ENCODE data around the gene UQCR10.

The UQCR10 gene

GRCh38 chr22:29798801-29799200 lies 31.6 kb downstream of the UQCR10 start:
- DNase-seq (ENCODE audit: low spot score): no peak

DNA sequence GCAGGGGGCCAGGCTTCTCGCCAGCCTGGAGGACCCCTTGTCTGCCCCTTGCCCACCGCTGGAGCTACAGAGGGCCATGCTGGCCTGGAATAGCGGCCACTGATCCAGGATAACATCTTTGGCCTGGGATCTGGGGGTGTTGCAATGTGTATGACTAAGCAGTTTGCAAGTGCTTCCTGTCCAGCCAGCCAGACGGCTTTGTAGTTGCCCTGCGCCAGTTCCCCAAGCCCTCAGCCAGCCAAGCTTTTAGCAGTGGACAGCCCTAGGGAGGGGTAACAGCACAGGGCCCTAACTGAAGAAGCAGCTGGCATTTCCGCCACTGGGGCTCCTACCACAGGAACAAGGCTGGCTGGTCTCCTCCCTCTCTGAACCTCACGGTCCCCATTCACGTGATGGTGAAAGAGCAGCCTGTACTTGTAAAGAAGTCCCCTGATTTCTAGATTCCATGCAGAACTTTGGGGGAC lies 32.1 kb downstream of the UQCR10 start:
- DNase-seq (ENCODE audit: low spot score): no peak

DNA sequence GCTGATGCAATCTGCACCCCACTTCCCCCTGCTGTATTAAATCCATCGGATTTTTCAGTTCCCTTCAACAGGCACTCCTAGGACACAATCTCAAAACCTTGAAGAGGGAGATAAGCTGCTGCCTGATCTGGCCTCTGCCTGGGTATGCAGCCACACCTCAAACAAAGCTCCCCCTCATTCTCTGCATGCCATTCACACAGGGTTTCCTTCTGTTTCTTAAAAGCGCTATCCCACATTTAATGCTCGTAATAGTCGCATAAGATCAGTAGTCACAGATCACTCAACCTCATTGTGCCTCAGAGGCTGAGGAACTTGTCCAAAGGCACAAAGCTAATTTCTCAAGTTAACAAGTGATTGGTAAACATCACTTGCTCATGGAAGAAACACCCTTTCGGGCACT lies 34.0 kb downstream of the UQCR10 start:
- DNase-seq (ENCODE audit: low spot score): no peak

DNA sequence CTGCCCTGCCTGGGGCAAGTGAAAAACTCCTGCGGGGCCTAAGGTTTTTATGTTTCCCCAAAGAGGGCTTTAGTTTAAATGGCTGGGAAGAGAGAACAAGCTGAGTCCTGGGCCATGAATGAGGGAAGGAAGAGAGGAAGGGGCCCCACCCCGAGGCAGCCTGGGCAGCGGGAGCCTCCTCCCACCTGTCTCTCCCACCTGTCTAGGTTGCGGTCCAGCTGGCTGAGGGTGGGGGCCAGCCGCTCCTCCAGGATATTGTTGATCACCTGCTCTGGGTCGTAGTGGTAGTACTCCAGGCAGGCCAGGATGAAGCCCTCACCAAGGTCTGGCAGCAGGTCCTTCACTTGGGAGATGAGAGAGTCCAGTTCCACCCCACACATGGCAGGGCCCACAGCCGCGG lies 34.6 kb downstream of the UQCR10 start:
- no peak for DNase-seq (ENCODE audit: low spot score)

DNA sequence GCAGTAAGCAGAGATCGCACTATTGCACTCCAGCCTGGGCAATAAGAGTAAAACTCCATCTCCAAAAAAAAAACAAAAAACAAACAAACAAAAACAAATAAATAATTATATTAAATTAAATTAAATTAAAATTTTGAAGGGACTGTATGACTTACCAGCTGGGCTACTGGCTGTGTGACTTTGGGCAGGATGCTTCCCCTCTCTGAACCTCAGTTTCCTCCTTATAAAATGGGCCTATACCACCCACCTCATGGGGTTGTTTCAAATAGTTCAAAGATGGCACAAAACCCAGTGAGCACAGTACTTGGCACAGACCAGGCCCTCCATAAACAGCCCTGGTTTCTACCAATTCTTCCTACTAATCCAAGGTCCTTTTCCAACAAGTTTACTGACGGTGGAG lies 36.0 kb downstream of the UQCR10 start:
- DNase-seq (ENCODE audit: low spot score): no peak

- DNase-seq (ENCODE audit: low spot score): no peak
Observed at GRCh38 chr22:29804985-29805384, 37.8 kb downstream of the UQCR10 start.

- no peak for DNase-seq (ENCODE audit: low spot score)
Observed at GRCh38 chr22:29806196-29806595, 39.0 kb downstream of the UQCR10 start.

DNA sequence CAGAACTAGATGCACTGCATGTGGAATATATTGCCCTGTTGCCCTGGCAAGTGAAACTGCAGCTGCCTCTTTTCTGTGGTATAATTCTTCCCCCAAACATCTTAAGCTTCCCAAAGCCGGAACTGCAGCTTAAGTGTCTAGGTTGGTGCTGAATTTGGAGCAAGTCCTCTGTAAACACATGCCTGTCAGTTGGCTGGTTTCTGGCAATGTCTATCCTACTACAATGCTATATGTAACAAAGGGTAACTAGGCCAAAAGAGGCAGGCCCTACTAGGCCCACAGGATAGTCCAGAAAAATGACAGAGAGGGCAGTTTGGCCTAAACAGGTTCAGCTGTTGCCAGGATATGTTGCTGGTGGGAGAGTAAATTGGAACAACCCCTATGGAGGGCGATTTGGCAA lies 43.0 kb downstream of the UQCR10 start:
- DNase-seq (ENCODE audit: low spot score): no peak

GRCh38 chr22:29811377-29811776 lies 44.2 kb downstream of the UQCR10 start:
- no peak for DNase-seq (ENCODE audit: low spot score)

DNA sequence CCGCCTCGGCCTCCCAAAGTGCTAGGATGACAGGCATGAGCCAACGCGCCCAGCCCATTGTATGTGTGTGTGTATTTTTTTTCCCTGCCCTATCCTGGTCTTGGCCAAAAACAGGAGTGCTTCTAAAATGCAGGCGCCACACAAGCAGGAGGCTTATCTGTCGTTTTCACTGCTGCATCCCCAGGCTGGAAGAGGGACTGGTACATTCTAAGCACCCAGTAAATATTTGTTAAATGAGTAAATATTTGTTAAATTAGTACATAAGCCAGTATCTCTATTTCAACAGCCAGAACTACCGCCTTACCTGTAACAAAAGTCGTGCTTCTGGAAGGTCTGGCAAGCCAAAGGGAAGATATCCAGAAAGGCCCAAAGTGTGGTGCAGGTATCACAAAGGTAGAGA lies 46.0 kb downstream of the UQCR10 start:
- DNase-seq (ENCODE audit: low spot score): no peak

GRCh38 chr22:29813563-29813962 lies 46.4 kb downstream of the UQCR10 start:
- DNase-seq (ENCODE audit: low spot score): no peak

DNA sequence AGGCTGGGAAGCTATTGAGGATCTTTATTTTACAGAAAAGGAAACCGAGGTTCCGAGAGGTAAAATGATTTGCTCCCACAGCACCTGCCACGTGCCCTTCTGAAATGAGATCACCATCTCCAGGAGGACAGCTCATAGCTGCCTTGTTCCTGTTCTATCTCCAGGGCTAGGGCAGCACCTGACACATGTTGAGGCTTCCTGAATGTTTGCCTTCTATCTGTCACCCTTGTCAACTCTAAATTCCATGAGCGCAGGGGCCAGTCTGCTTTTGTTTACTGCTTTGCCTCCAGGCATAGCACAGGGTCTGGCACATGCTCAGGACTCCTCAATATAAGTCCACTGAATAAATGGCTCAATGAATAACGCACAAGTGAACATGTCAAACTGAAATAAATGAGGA lies 46.8 kb downstream of the UQCR10 start:
- no peak for DNase-seq (ENCODE audit: low spot score)

DNA sequence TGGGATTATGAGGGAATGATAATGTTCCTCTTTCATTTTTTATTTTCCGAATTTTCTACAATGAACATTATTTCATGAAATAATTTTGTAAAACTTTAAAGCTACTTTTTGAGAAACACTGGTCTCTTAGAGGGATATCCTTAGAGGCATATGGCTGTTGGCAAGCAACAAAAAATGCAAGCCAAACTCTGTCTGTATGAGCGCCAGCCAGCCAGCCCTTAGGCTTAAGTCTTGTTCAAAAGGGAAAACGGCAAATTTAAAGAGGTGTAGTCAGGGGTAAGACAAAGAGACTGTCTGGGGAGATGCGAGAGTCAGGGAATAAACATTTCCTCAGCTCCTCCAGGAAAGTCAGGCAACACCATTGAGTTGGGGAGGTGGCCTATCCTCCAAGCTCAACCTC lies 48.4 kb downstream of the UQCR10 start:
- DNase-seq (ENCODE audit: low spot score): no peak

DNA sequence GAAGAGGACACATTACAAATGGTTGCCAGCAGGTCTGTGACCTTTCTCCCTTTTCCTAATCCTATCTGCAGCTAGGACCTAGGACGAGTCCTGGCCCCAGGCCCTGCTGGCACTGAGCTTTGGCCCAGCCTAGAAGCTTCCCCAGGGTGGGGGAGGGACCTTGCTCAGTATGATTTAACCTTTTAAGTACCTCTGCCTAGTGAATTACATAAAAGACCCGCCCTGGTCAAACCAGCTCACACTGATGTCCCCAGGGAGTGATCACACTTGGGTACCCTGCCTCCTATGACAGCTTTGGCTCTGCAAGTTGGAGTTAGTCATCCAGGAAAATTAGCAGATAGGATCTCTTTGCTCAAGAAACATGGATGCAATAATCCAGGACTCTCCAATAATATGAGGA lies 49.0 kb downstream of the UQCR10 start:
- DNase-seq (ENCODE audit: low spot score): no peak

- DNase-seq (ENCODE audit: low spot score): no peak
Observed at GRCh38 chr22:29816539-29816938, 49.4 kb downstream of the UQCR10 start.

GRCh38 chr22:29816980-29817379 lies 49.8 kb downstream of the UQCR10 start:
- DNase-seq (ENCODE audit: low spot score): no peak

- DNase-seq (ENCODE audit: low spot score): no peak
Observed at GRCh38 chr22:29817724-29818123, 50.6 kb downstream of the UQCR10 start.

- DNase-seq (ENCODE audit: low spot score): no peak
Observed at GRCh38 chr22:29819501-29819900, 52.3 kb downstream of the UQCR10 start.

Measured in ecto neural progenitor cell (in vitro differentiated cells).